Calu3 (cell line): Measurements from ENCODE around the gene MEF2A. TPM values are rescaled to one million over a fixed set of nuclear protein-coding genes. Genes with fewer than 3 reads are reported as not detected.

Source experiments
- BruUV-seq: library from RNA; stranded (reverse); fragments of 400-500 nt; replicated peaks from 2 replicates; lab custom pipeline; 2021; lab: Mats Ljungman, UMichigan
- CTCF ChIA-PET: fragments of 300-600 bp; sonication (Branson Sonifier 250); formaldehyde crosslinking; loops from one replicate; lab custom pipeline; 2022; ENCODE audit warnings: antibody characterized with exemption; lab: Charles Lee
- DNase-seq: peaks from one replicate; pipeline ENCODE4 v3.0.0; 2022
- H3K27ac Mint-ChIP-seq: one replicate; pipeline ENCODE4 v1.8.0; 2022; ENCODE audit warnings: mixed read lengths; ENCODE audit not compliant: unreplicated experiment
- H3K27me3 Mint-ChIP-seq: one replicate; pipeline ENCODE4 v1.8.0; 2022; ENCODE audit warnings: mixed read lengths; ENCODE audit not compliant: unreplicated experiment
- H3K36me3 Mint-ChIP-seq: one replicate; pipeline ENCODE4 v1.8.0; 2022; ENCODE audit warnings: mild to moderate bottlenecking, moderate library complexity, mixed read lengths; ENCODE audit not compliant: insufficient read depth, unreplicated experiment
- H3K4me1 Mint-ChIP-seq: one replicate; pipeline ENCODE4 v1.8.0; 2022; ENCODE audit warnings: mild to moderate bottlenecking, low read depth, mixed read lengths; ENCODE audit not compliant: unreplicated experiment
- H3K4me3 Mint-ChIP-seq: one replicate; pipeline ENCODE4 v1.8.0; 2022; ENCODE audit warnings: mild to moderate bottlenecking, low read depth, moderate library complexity, mixed read lengths; ENCODE audit not compliant: unreplicated experiment
- H3K9me3 Mint-ChIP-seq: one replicate; pipeline ENCODE4 v1.8.0; 2022; ENCODE audit warnings: low read depth, mixed read lengths; ENCODE audit not compliant: unreplicated experiment
- CTCF ChIP-seq: fragments of 200-600 bp; IDR thresholded peaks from one replicate; pipeline ENCODE4 v1.8.0; 2022; ENCODE audit warnings: antibody characterized with exemption; ENCODE audit not compliant: unreplicated experiment
- intact Hi-C: fragments of 100-400 bp; cut with micrococcal nuclease; formaldehyde crosslinking; loops from one replicate; pipeline ENCODE4 v1.10.0; 2022; ENCODE audit not compliant: unreplicated experiment
- total RNA-seq: library from RNA; stranded (reverse); gene quantifications from 2 replicates; pipeline ENCODE4 v1.2.3, GENCODE V29; 2022

MEF2A gene
- total RNA-seq, 1 experiment from 2014 or later: 33.6 TPM

GRCh38 chr15:99680276-99680675 is 114.5 kb downstream of the MEF2A start:
- H3K4me1 Mint-ChIP-seq: no peaks in the 10 kb centered on the region
- no peak overlapping the region for H3K27ac Mint-ChIP-seq
- no peaks in the 10 kb centered on the region for H3K27me3 Mint-ChIP-seq
- TF ChIP-seq CTCF: no peak
- no peak overlapping the region for H3K4me3 Mint-ChIP-seq
- intact Hi-C loops: no loop called here
- CTCF ChIA-PET: no interaction called here
- no peak for DNase-seq
- BruUV-seq: no TSS peak
- no peaks in the 10 kb centered on the region for H3K36me3 Mint-ChIP-seq
- no peaks in the 10 kb centered on the region for H3K9me3 Mint-ChIP-seq

GRCh38 chr15:99681990-99682389 is 116.2 kb downstream of the MEF2A start:
- H3K4me3 Mint-ChIP-seq: no peak overlapping the region
- H3K27ac Mint-ChIP-seq: no peak overlapping the region
- DNase-seq: no peak
- no peaks in the 10 kb centered on the region for H3K36me3 Mint-ChIP-seq
- H3K9me3 Mint-ChIP-seq: peaks cover 5% of the 10 kb centered on the region
- TF ChIP-seq CTCF: no peak
- no peaks in the 10 kb centered on the region for H3K27me3 Mint-ChIP-seq
- intact Hi-C loops: no loop called here
- H3K4me1 Mint-ChIP-seq: no peaks in the 10 kb centered on the region
- no TSS peak for BruUV-seq
- CTCF ChIA-PET: no interaction called here

GRCh38 chr15:99682455-99682854 is 116.7 kb downstream of the MEF2A start:
- H3K4me3 Mint-ChIP-seq: no peak overlapping the region
- CTCF ChIA-PET: no interaction called here
- peaks cover 5% of the 10 kb centered on the region for H3K9me3 Mint-ChIP-seq
- intact Hi-C loops: no loop called here
- H3K36me3 Mint-ChIP-seq: no peaks in the 10 kb centered on the region
- TF ChIP-seq CTCF: no peak
- no peaks in the 10 kb centered on the region for H3K4me1 Mint-ChIP-seq
- no peak overlapping the region for H3K27ac Mint-ChIP-seq
- no TSS peak for BruUV-seq
- H3K27me3 Mint-ChIP-seq: no peaks in the 10 kb centered on the region
- DNase-seq: no peak

GRCh38 chr15:99683000-99683670 is 117.4 kb downstream of the MEF2A start:
- Mint-ChIP-seq H3K36me3 (no peaks in the 10 kb centered on the region), H3K27me3 (no peaks in the 10 kb centered on the region), H3K27ac (no peak overlapping the region), H3K9me3 (peaks cover 5% of the 10 kb centered on the region), H3K4me1 (no peaks in the 10 kb centered on the region), H3K4me3 (no peak overlapping the region)
- CTCF ChIA-PET: no interaction called here
- intact Hi-C loops: no loop called here
- no TSS peak for BruUV-seq
- DNase-seq: no peak
- no peak for TF ChIP-seq CTCF
